Neural cell (in vitro differentiated cells): ENCODE data around the gene IQCM. TPM values are rescaled to one million over a fixed set of nuclear protein-coding genes. Genes with fewer than 3 reads are reported as not detected.

ENCODE experiments used
- H2AFZ ChIP-seq: fragments of 200-600, 300-800 bp; sonication (generic), shearing (Covaris generic); 2 replicates; pipeline ENCODE4 v1.6.0; 2014; ENCODE audit warnings: low read depth, mild to moderate bottlenecking, antibody characterized with exemption, low read length, moderate library complexity
- H3F3A ChIP-seq: fragments of 200-600 bp; shearing (Covaris generic); 2 replicates; pipeline ENCODE4 v1.6.1; 2016; ENCODE audit warnings: mild to moderate bottlenecking, moderate library complexity, mixed read lengths, antibody characterized with exemption, low read length; ENCODE audit not compliant: insufficient read depth, poor library complexity, severe bottlenecking
- H3K27ac ChIP-seq: fragments of 200-600, 300-800 bp; sonication (generic), shearing (Covaris generic); 2 replicates; pipeline ENCODE4 v1.5.1; 2014; ENCODE audit warnings: mild to moderate bottlenecking, low read length, moderate library complexity
- H3K27me3 ChIP-seq: fragments of 300-800, 200-600 bp; sonication (generic), shearing (Covaris generic); 2 replicates; pipeline ENCODE4 v1.6.0; 2014; ENCODE audit warnings: mild to moderate bottlenecking, low read depth, low read length, moderate library complexity; ENCODE audit not compliant: insufficient read depth
- H3K36me3 ChIP-seq: fragments of 300-800, 200-600 bp; sonication (generic), shearing (Covaris generic); 2 replicates; pipeline ENCODE4 v1.5.1; 2014; ENCODE audit warnings: mild to moderate bottlenecking, antibody characterized with exemption, low read length, moderate library complexity; ENCODE audit not compliant: insufficient read depth
- H3K4me2 ChIP-seq: fragments of 300-800, 200-600 bp; sonication (generic), shearing (Covaris generic); 2 replicates; pipeline ENCODE4 v1.6.0; 2014; ENCODE audit warnings: mild to moderate bottlenecking, low read length
- H3K4me3 ChIP-seq: fragments of 300-800, 200-600 bp; sonication (generic), shearing (Covaris generic); 2 replicates; pipeline ENCODE4 v1.5.1; 2014; ENCODE audit warnings: mild to moderate bottlenecking, low read length, moderate library complexity
- H3K79me2 ChIP-seq: fragments of 200-600 bp; shearing (Covaris generic); replicated peaks from 2 replicates; pipeline ENCODE4 v1.6.0; 2014; ENCODE audit warnings: mild to moderate bottlenecking, low read length, moderate library complexity; ENCODE audit not compliant: insufficient read depth
- H3K9ac ChIP-seq: fragments of 300-800, 200-600 bp; sonication (generic), shearing (Covaris generic); 2 replicates; pipeline ENCODE4 v1.6.1; 2016; ENCODE audit warnings: mild to moderate bottlenecking, low read length, mixed read lengths
- H3K9me2 ChIP-seq: fragments of 200-600 bp; shearing (Covaris generic); 2 replicates; pipeline ENCODE4 v1.6.1; 2016; ENCODE audit warnings: mild to moderate bottlenecking, low read length, mixed read lengths; ENCODE audit not compliant: insufficient read depth
- H3K9me3 ChIP-seq: fragments of 200-600, 300-800 bp; sonication (generic), shearing (Covaris generic); 2 replicates; pipeline ENCODE4 v1.6.1; 2016; ENCODE audit warnings: mild to moderate bottlenecking, mixed run types, low read length, moderate library complexity, mixed read lengths
- H4K20me1 ChIP-seq: fragments of 200-600 bp; shearing (Covaris generic); 2 replicates; pipeline ENCODE4 v1.6.1; 2016; ENCODE audit warnings: mild to moderate bottlenecking, mixed run types; ENCODE audit not compliant: insufficient read depth
- EP300 ChIP-seq: fragments of 450-650 bp; conservative IDR thresholded peaks from 2 replicates; pipeline ENCODE4 v1.6.1; 2014; ENCODE audit warnings: antibody characterized with exemption, mild to moderate bottlenecking, moderate library complexity; ENCODE audit not compliant: poor library complexity, severe bottlenecking
- EZH2 ChIP-seq: fragments of 200-600, 300-800 bp; shearing (Covaris generic), sonication (generic); IDR thresholded peaks from 2 replicates; pipeline ENCODE4 v1.6.1; 2014; ENCODE audit warnings: antibody characterized with exemption, low read length, borderline replicate concordance, mild to moderate bottlenecking; ENCODE audit not compliant: insufficient read depth, poor library complexity, severe bottlenecking
- MXI1 ChIP-seq: fragments of 450-650 bp; conservative IDR thresholded peaks from 2 replicates; pipeline ENCODE4 v1.6.1; 2014; ENCODE audit warnings: antibody characterized with exemption, mild to moderate bottlenecking; ENCODE audit not compliant: poor library complexity, severe bottlenecking
- POLR2AphosphoS5 ChIP-seq: IDR thresholded peaks from 2 replicates; pipeline ENCODE4 v1.6.1; 2012
- RAD21 ChIP-seq: fragments of 450-650 bp; conservative IDR thresholded peaks from 2 replicates; pipeline ENCODE4 v1.6.1; 2014; ENCODE audit warnings: antibody characterized with exemption, mild to moderate bottlenecking, moderate library complexity
- SMC3 ChIP-seq: fragments of 450-650 bp; conservative IDR thresholded peaks from 2 replicates; pipeline ENCODE4 v1.6.1; 2014; ENCODE audit warnings: antibody characterized with exemption, mild to moderate bottlenecking, moderate library complexity; ENCODE audit not compliant: poor library complexity
- TAF1 ChIP-seq: IDR thresholded peaks from 2 replicates; pipeline ENCODE4 v1.6.1; 2012; ENCODE audit warnings: low read depth
- polyA plus RNA-seq: library from polyadenylated mRNA; depleted of rRNA; stranded (reverse); fragments of >200 nt; gene quantifications from 2 replicates; pipeline ENCODE4 v1.2.3, GENCODE V29; 2014
- TF ChIP-seq, protein P1 (sequence below): fragments of 450-650 bp; IDR thresholded peaks from 2 replicates; pipeline ENCODE4 v1.5.1; 2014; ENCODE audit warnings: antibody characterized with exemption, mild to moderate bottlenecking, moderate library complexity; ENCODE audit not compliant: poor library complexity, severe bottlenecking
- TF ChIP-seq, protein P2 (sequence below): IDR thresholded peaks from 2 replicates; pipeline ENCODE4 v1.6.1; 2012; ENCODE audit warnings: borderline replicate concordance

Gene IQCM
- polyA plus RNA-seq, 1 donor from 2014 or later, result not detected

GRCh38 chr4:149604827-149605226, 210.8 kb downstream of the IQCM start:
- Histone ChIP-seq H3K4me3 (no peak overlapping the region), H4K20me1 (no peaks in the 10 kb centered on the region), H3K36me3 (no peaks in the 10 kb centered on the region), H3K27ac (no peak overlapping the region), H3K9me2 (no peaks in the 10 kb centered on the region), H3K79me2 (no peaks in the 10 kb centered on the region), H3K27me3 (no peaks in the 10 kb centered on the region), H3K4me2 (no peak overlapping the region), H3K9ac (no peak overlapping the region), H2AFZ (no peak overlapping the region), H3F3A (no peaks in the 10 kb centered on the region), H3K9me3 (peaks cover 3% of the 10 kb centered on the region)
- TF ChIP-seq MXI1 (no peak), RAD21 (no peak), EP300 (no peak), EZH2 (no peak), SMC3 (no peak), TAF1 (no peak), POLR2AphosphoS5 (no peak)
- TF ChIP-seq, protein P1, sequence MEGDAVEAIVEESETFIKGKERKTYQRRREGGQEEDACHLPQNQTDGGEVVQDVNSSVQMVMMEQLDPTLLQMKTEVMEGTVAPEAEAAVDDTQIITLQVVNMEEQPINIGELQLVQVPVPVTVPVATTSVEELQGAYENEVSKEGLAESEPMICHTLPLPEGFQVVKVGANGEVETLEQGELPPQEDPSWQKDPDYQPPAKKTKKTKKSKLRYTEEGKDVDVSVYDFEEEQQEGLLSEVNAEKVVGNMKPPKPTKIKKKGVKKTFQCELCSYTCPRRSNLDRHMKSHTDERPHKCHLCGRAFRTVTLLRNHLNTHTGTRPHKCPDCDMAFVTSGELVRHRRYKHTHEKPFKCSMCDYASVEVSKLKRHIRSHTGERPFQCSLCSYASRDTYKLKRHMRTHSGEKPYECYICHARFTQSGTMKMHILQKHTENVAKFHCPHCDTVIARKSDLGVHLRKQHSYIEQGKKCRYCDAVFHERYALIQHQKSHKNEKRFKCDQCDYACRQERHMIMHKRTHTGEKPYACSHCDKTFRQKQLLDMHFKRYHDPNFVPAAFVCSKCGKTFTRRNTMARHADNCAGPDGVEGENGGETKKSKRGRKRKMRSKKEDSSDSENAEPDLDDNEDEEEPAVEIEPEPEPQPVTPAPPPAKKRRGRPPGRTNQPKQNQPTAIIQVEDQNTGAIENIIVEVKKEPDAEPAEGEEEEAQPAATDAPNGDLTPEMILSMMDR, result no peak
- TF ChIP-seq, protein P2, sequence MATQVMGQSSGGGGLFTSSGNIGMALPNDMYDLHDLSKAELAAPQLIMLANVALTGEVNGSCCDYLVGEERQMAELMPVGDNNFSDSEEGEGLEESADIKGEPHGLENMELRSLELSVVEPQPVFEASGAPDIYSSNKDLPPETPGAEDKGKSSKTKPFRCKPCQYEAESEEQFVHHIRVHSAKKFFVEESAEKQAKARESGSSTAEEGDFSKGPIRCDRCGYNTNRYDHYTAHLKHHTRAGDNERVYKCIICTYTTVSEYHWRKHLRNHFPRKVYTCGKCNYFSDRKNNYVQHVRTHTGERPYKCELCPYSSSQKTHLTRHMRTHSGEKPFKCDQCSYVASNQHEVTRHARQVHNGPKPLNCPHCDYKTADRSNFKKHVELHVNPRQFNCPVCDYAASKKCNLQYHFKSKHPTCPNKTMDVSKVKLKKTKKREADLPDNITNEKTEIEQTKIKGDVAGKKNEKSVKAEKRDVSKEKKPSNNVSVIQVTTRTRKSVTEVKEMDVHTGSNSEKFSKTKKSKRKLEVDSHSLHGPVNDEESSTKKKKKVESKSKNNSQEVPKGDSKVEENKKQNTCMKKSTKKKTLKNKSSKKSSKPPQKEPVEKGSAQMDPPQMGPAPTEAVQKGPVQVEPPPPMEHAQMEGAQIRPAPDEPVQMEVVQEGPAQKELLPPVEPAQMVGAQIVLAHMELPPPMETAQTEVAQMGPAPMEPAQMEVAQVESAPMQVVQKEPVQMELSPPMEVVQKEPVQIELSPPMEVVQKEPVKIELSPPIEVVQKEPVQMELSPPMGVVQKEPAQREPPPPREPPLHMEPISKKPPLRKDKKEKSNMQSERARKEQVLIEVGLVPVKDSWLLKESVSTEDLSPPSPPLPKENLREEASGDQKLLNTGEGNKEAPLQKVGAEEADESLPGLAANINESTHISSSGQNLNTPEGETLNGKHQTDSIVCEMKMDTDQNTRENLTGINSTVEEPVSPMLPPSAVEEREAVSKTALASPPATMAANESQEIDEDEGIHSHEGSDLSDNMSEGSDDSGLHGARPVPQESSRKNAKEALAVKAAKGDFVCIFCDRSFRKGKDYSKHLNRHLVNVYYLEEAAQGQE, result no peak

- H3K36me3 ChIP-seq, result no peaks in the 10 kb centered on the region
- H3K4me2 ChIP-seq, result no peak overlapping the region
- H3K9ac ChIP-seq, result no peak overlapping the region
- no peaks in the 10 kb centered on the region for H3K79me2 ChIP-seq
- TF ChIP-seq EP300, result no peak
- TF ChIP-seq TAF1, result no peak
- TF ChIP-seq RAD21, result no peak
- no peak for TF ChIP-seq EZH2
- TF ChIP-seq POLR2AphosphoS5, result no peak
- no peak for TF ChIP-seq SMC3
- no peak for TF ChIP-seq MXI1
- TF ChIP-seq, protein P2, result no peak
- TF ChIP-seq, protein P1, result no peak
- H4K20me1 ChIP-seq, result no peaks in the 10 kb centered on the region
- H3K27me3 ChIP-seq, result no peaks in the 10 kb centered on the region
- no peaks in the 10 kb centered on the region for H3K9me2 ChIP-seq
- no peak overlapping the region for H3K27ac ChIP-seq
- H3K9me3 ChIP-seq, result no peaks in the 10 kb centered on the region
- no peak overlapping the region for H3K4me3 ChIP-seq
- H2AFZ ChIP-seq, result no peak overlapping the region
- H3F3A ChIP-seq, result no peaks in the 10 kb centered on the region
These were observed 220.1 kb downstream of the IQCM start for GRCh38 chr4:149595500-149595899.
